GM21528 (cell line): Measurements from ENCODE around the gene LEKR1.
"Not testable (repeated sequence)": the region's sequence is repeated elsewhere in the genome, so short reads cannot be mapped to it uniquely, and the experiment has no call there.

Experiments
- ATAC-seq: cut with Tn5 transposase; IDR thresholded peaks from one replicate; pipeline ENCODE4 v1.9.1; 2021; ENCODE audit warnings: mild to moderate bottlenecking, moderate library complexity; ENCODE audit not compliant: unreplicated experiment, low FRiP score

Gene LEKR1

GRCh38 chr3:156826144-156826895 lies at the start of gene LEKR1:
Gene LEKR1, plus strand, starts transcription at chr3:156826353. Its CDS starts 2,977 bp downstream, at chr3:156829330.
- peak; percentile 93 for ATAC-seq

GRCh38 chr3:156776871-156777270 lies 49.3 kb upstream of the LEKR1 start:
- ATAC-seq: no peak

GRCh38 chr3:156781310-156782230 lies 44.6 kb upstream of the LEKR1 start:
- ATAC-seq: no peak

GRCh38 chr3:156782319-156782718 lies 43.8 kb upstream of the LEKR1 start:
- ATAC-seq: no peak

- no peak for ATAC-seq
These were observed 43.2 kb upstream of the LEKR1 start for GRCh38 chr3:156782921-156783320.

GRCh38 chr3:156787001-156787400 lies 39.2 kb upstream of the LEKR1 start:
- ATAC-seq: no peak

GRCh38 chr3:156787926-156788663 lies 38.1 kb upstream of the LEKR1 start:
- ATAC-seq: no peak

- ATAC-seq: no peak
These were observed 37.3 kb upstream of the LEKR1 start for GRCh38 chr3:156788846-156789245.

GRCh38 chr3:156790156-156790555 lies 36.0 kb upstream of the LEKR1 start:
- ATAC-seq: no peak

- no peak for ATAC-seq
These were observed 34.0 kb upstream of the LEKR1 start for GRCh38 chr3:156792114-156792513.

GRCh38 chr3:156792536-156792935 lies 33.6 kb upstream of the LEKR1 start:
- no peak for ATAC-seq

GRCh38 chr3:156792945-156793344 lies 33.2 kb upstream of the LEKR1 start:
- no peak for ATAC-seq

GRCh38 chr3:156793400-156793799 lies 32.8 kb upstream of the LEKR1 start:
- ATAC-seq: no peak

GRCh38 chr3:156793851-156794250 lies 32.3 kb upstream of the LEKR1 start:
- no peak for ATAC-seq

- no peak for ATAC-seq
These were observed 30.2 kb upstream of the LEKR1 start for GRCh38 chr3:156795890-156796481.

GRCh38 chr3:156797368-156797767 lies 28.8 kb upstream of the LEKR1 start:
- ATAC-seq: no peak

GRCh38 chr3:156800287-156800686 lies 25.9 kb upstream of the LEKR1 start:
- ATAC-seq: not testable (repeated sequence)

- ATAC-seq: no peak
These were observed 24.4 kb upstream of the LEKR1 start for GRCh38 chr3:156801746-156802145.

GRCh38 chr3:156802821-156803606 lies 23.1 kb upstream of the LEKR1 start:
- no peak for ATAC-seq
